MCF 10A (cell line): ENCODE results near the gene LATS2. TPM values are rescaled to one million over a fixed set of nuclear protein-coding genes. Genes with fewer than 3 reads are reported as not detected.

ENCODE experiments used
- BruUV-seq: library from RNA; stranded (reverse); fragments of 400-500 nt; replicated peaks from 2 replicates; lab custom pipeline; 2021; lab: Mats Ljungman, UMichigan
- CTCF ChIA-PET: fragments of 300-600 bp; sonication (Branson Sonifier 250); formaldehyde crosslinking; extraction: SDS; loops from one replicate; lab custom pipeline; 2021; ENCODE audit warnings: antibody characterized with exemption, inconsistent platforms; lab: Yijun Ruan, JAX
- POLR2A ChIA-PET: fragments of 300-600, 350-650 bp; sonication (Branson Sonifier 250); formaldehyde crosslinking; extraction: SDS; loops from one replicate; lab custom pipeline; 2020; ENCODE audit warnings: antibody characterized with exemption, inconsistent platforms; lab: Yijun Ruan, JAX
- DNase-seq: peaks from one replicate; pipeline ENCODE4 v3.0.0-alpha.2; 2018; ENCODE audit not compliant: unreplicated experiment
- H3K27ac Mint-ChIP-seq: one replicate; pipeline ENCODE4 v1.8.0; 2022; ENCODE audit warnings: mild to moderate bottlenecking, low read depth, mixed read lengths; ENCODE audit not compliant: unreplicated experiment
- H3K27me3 Mint-ChIP-seq: one replicate; pipeline ENCODE4 v1.8.0; 2022; ENCODE audit warnings: mixed read lengths; ENCODE audit not compliant: insufficient read depth, unreplicated experiment
- H3K36me3 Mint-ChIP-seq: one replicate; pipeline ENCODE4 v1.8.0; 2022; ENCODE audit warnings: mild to moderate bottlenecking, moderate library complexity, mixed read lengths; ENCODE audit not compliant: insufficient read depth, unreplicated experiment
- H3K4me1 Mint-ChIP-seq: one replicate; pipeline ENCODE4 v1.8.0; 2022; ENCODE audit warnings: mixed read lengths; ENCODE audit not compliant: insufficient read depth, unreplicated experiment
- H3K4me3 Mint-ChIP-seq: one replicate; pipeline ENCODE4 v1.8.0; 2022; ENCODE audit warnings: mild to moderate bottlenecking, moderate library complexity, mixed read lengths; ENCODE audit not compliant: unreplicated experiment
- H3K9me3 Mint-ChIP-seq: one replicate; pipeline ENCODE4 v1.8.0; 2022; ENCODE audit warnings: mixed read lengths; ENCODE audit not compliant: unreplicated experiment
- CTCF ChIP-seq: fragments of 200-600 bp; IDR thresholded peaks from one replicate; pipeline ENCODE4 v1.8.0; 2022; ENCODE audit warnings: antibody characterized with exemption, mild to moderate bottlenecking; ENCODE audit not compliant: unreplicated experiment
- intact Hi-C: fragments of 100-400 bp; cut with micrococcal nuclease; formaldehyde crosslinking; loops from 2 replicates; pipeline ENCODE4 v1.14.1; 2022
- total RNA-seq: library from RNA; stranded (reverse); gene quantifications from 2 replicates; pipeline ENCODE4 v1.2.3, GENCODE V29; 2022

The LATS2 gene
- total RNA-seq, 1 experiment from 2014 or later = 32.3 TPM

GRCh38 chr13:21100211-21100610, 38.8 kb upstream of the LATS2 start:
- H3K36me3 Mint-ChIP-seq = no peaks in the 10 kb centered on the region
- ChIA-PET POLR2A (no interaction called here), CTCF (interaction anchor here (1.1 kb wide), 1 partner anchor 13 kb away, joined by 3 read pairs; no protein-coding TSS in a partner anchor)
- intact Hi-C loops = no loop called here
- no peak for TF ChIP-seq CTCF
- no peak for DNase-seq
- H3K4me1 Mint-ChIP-seq = no peaks in the 10 kb centered on the region
- no peaks in the 10 kb centered on the region for H3K27me3 Mint-ChIP-seq
- no TSS peak for BruUV-seq
- no peak overlapping the region for H3K27ac Mint-ChIP-seq
- H3K4me3 Mint-ChIP-seq = no peak overlapping the region
- no peaks in the 10 kb centered on the region for H3K9me3 Mint-ChIP-seq

- no peaks in the 10 kb centered on the region for H3K9me3 Mint-ChIP-seq
- CTCF ChIA-PET = interaction anchor here (0.6 kb wide), 1 partner anchor 487 kb away, joined by 3 read pairs; no protein-coding TSS in a partner anchor
- no peaks in the 10 kb centered on the region for H3K27me3 Mint-ChIP-seq
- no peak overlapping the region for H3K4me3 Mint-ChIP-seq
- H3K36me3 Mint-ChIP-seq = no peaks in the 10 kb centered on the region
- BruUV-seq = no TSS peak
- no peaks in the 10 kb centered on the region for H3K4me1 Mint-ChIP-seq
- no peak for DNase-seq
- no peak for TF ChIP-seq CTCF
- POLR2A ChIA-PET = interaction anchor here (2.3 kb wide), 1 partner anchor 24 kb away, joined by 7 read pairs; no protein-coding TSS in a partner anchor
- H3K27ac Mint-ChIP-seq = no peak overlapping the region
- intact Hi-C loops = no loop called here
Observed at GRCh38 chr13:21095311-21095710, 33.9 kb upstream of the LATS2 start.

- CTCF ChIA-PET = no interaction called here
- no peak for TF ChIP-seq CTCF
- no peak for DNase-seq
- POLR2A ChIA-PET = no interaction called here
- H3K4me3 Mint-ChIP-seq = no peak overlapping the region
- no TSS peak for BruUV-seq
- intact Hi-C loops = no loop called here
- no peaks in the 10 kb centered on the region for H3K4me1 Mint-ChIP-seq
- peaks cover 14% of the 10 kb centered on the region for H3K27me3 Mint-ChIP-seq
- no peak overlapping the region for H3K27ac Mint-ChIP-seq
- H3K36me3 Mint-ChIP-seq = no peaks in the 10 kb centered on the region
- H3K9me3 Mint-ChIP-seq = no peaks in the 10 kb centered on the region
Observed at GRCh38 chr13:21089830-21090229, 28.4 kb upstream of the LATS2 start.

- Mint-ChIP-seq H3K36me3 (no peaks in the 10 kb centered on the region), H3K27me3 (peaks cover 14% of the 10 kb centered on the region), H3K27ac (no peak overlapping the region), H3K4me1 (no peaks in the 10 kb centered on the region), H3K4me3 (no peak overlapping the region), H3K9me3 (no peaks in the 10 kb centered on the region)
- ChIA-PET POLR2A (interaction anchor here (1.2 kb wide), 1 partner anchor 8 kb away, joined by 3 read pairs; no protein-coding TSS in a partner anchor), CTCF (interaction anchor here (1.2 kb wide), 1 partner anchor 45 kb away, joined by 3 read pairs; no protein-coding TSS in a partner anchor)
- no peak for DNase-seq
- intact Hi-C loops = no loop called here
- BruUV-seq = no TSS peak
- no peak for TF ChIP-seq CTCF
Observed at GRCh38 chr13:21088534-21088933, 27.1 kb upstream of the LATS2 start.
